Calu3 (cell line): ENCODE data around the gene KMT2C. TPM values are rescaled to one million over a fixed set of nuclear protein-coding genes. Genes with fewer than 3 reads are reported as not detected.
"Not testable (repeated sequence)": the region's sequence is repeated elsewhere in the genome, so short reads cannot be mapped to it uniquely, and the experiment has no call there.

Source experiments
- BruUV-seq: library from RNA; stranded (reverse); fragments of 400-500 nt; replicated peaks from 2 replicates; lab custom pipeline; 2021; lab: Mats Ljungman, UMichigan
- CTCF ChIA-PET: fragments of 300-600 bp; sonication (Branson Sonifier 250); formaldehyde crosslinking; loops from one replicate; lab custom pipeline; 2022; ENCODE audit warnings: antibody characterized with exemption; lab: Charles Lee
- DNase-seq: peaks from one replicate; pipeline ENCODE4 v3.0.0; 2022
- H3K27ac Mint-ChIP-seq: one replicate; pipeline ENCODE4 v1.8.0; 2022; ENCODE audit warnings: mixed read lengths; ENCODE audit not compliant: unreplicated experiment
- H3K27me3 Mint-ChIP-seq: one replicate; pipeline ENCODE4 v1.8.0; 2022; ENCODE audit warnings: mixed read lengths; ENCODE audit not compliant: unreplicated experiment
- H3K36me3 Mint-ChIP-seq: one replicate; pipeline ENCODE4 v1.8.0; 2022; ENCODE audit warnings: mild to moderate bottlenecking, moderate library complexity, mixed read lengths; ENCODE audit not compliant: insufficient read depth, unreplicated experiment
- H3K4me1 Mint-ChIP-seq: one replicate; pipeline ENCODE4 v1.8.0; 2022; ENCODE audit warnings: mild to moderate bottlenecking, low read depth, mixed read lengths; ENCODE audit not compliant: unreplicated experiment
- H3K4me3 Mint-ChIP-seq: one replicate; pipeline ENCODE4 v1.8.0; 2022; ENCODE audit warnings: mild to moderate bottlenecking, low read depth, moderate library complexity, mixed read lengths; ENCODE audit not compliant: unreplicated experiment
- H3K9me3 Mint-ChIP-seq: one replicate; pipeline ENCODE4 v1.8.0; 2022; ENCODE audit warnings: low read depth, mixed read lengths; ENCODE audit not compliant: unreplicated experiment
- intact Hi-C: fragments of 100-400 bp; cut with micrococcal nuclease; formaldehyde crosslinking; loops from one replicate; pipeline ENCODE4 v1.10.0; 2022; ENCODE audit not compliant: unreplicated experiment
- total RNA-seq: library from RNA; stranded (reverse); gene quantifications from 2 replicates; pipeline ENCODE4 v1.2.3, GENCODE V29; 2022
- TF ChIP-seq, protein P1 (sequence below): fragments of 200-600 bp; IDR thresholded peaks from one replicate; pipeline ENCODE4 v1.8.0; 2022; ENCODE audit warnings: antibody characterized with exemption; ENCODE audit not compliant: unreplicated experiment

KMT2C gene
- total RNA-seq, 1 experiment from 2014 or later, result 73.4 TPM

DNA sequence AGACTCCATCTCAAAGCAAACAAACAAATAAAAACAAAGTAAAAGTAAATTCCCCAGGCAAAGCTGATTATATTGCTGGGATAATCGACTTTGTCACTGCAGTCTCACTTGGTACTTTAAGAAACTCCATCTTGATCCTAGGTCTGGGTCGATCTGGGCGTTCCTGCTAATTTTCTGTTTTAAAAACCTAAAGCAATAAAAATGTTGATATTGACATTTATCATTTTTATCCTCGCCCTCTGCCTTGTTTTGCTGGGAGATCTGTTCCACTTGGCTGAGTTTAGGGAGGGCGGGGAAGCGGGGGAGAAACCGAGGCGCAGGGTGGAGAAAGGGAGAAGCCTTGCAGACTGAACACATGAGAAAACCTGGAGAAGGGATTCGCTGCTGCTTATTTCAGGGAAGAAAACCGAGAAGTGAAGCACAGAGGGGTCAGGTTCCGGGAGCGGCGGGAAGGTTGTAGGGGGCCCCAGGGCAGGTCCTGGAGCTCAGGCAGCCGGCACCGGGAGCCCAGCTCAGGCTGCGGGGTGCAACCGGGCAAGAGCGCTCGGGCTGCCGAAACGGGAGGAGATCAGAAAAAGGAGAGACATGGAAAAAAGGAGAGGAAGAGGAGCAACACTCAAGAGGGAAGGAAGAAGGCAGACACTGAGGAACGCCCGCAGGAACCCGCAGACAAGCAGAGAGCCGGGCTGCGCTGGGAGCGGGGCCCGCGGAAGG lies 27.3 kb upstream of the KMT2C start:
- BruUV-seq, result no TSS peak
- H3K27ac Mint-ChIP-seq, result peak overlapping the region; percentile 67
- intact Hi-C loops, result no loop called here
- CTCF ChIA-PET, result interaction anchor here (0.8 to 1.0 kb wide), 2 partner anchors 82 to 147 kb away, joined by 4 to 5 read pairs; no protein-coding TSS in a partner anchor
- no peak for DNase-seq
- TF ChIP-seq, protein P1, sequence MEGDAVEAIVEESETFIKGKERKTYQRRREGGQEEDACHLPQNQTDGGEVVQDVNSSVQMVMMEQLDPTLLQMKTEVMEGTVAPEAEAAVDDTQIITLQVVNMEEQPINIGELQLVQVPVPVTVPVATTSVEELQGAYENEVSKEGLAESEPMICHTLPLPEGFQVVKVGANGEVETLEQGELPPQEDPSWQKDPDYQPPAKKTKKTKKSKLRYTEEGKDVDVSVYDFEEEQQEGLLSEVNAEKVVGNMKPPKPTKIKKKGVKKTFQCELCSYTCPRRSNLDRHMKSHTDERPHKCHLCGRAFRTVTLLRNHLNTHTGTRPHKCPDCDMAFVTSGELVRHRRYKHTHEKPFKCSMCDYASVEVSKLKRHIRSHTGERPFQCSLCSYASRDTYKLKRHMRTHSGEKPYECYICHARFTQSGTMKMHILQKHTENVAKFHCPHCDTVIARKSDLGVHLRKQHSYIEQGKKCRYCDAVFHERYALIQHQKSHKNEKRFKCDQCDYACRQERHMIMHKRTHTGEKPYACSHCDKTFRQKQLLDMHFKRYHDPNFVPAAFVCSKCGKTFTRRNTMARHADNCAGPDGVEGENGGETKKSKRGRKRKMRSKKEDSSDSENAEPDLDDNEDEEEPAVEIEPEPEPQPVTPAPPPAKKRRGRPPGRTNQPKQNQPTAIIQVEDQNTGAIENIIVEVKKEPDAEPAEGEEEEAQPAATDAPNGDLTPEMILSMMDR, result no peak
- no peaks in the 10 kb centered on the region for H3K27me3 Mint-ChIP-seq
- no peaks in the 10 kb centered on the region for H3K9me3 Mint-ChIP-seq
- H3K4me1 Mint-ChIP-seq, result no peaks in the 10 kb centered on the region
- peak overlapping the region; percentile 94 for H3K4me3 Mint-ChIP-seq
- H3K36me3 Mint-ChIP-seq, result peaks cover 25% of the 10 kb centered on the region

DNA sequence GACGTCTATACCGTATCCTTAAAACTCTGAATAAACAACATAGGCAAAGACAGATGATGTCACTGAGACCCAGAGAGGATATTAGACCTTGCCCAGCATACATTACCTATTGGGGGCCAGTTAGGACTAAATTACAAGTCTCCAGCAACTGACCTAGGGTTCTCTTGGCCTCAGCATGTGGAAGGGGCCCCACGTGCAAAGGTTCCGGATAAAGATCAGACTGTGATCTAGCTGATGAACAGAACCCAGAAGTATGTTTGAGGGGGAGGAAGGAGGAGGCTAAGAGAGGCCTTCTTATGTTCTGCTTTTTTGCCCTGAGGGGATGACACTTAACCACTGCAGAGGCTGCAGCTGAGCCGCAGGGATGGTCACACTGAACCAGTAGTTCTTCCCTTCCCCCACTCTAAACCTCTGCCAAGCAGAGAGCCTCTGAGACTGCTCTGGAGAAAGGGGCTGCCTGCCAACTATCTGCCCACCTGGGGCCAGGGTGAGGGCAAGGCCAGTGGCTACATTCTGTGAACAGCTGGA lies 24.0 kb upstream of the KMT2C start:
- TF ChIP-seq, protein P1, result no peak
- no peaks in the 10 kb centered on the region for H3K9me3 Mint-ChIP-seq
- no TSS peak for BruUV-seq
- no peak overlapping the region for H3K4me3 Mint-ChIP-seq
- peaks cover 20% of the 10 kb centered on the region for H3K36me3 Mint-ChIP-seq
- no peaks in the 10 kb centered on the region for H3K4me1 Mint-ChIP-seq
- CTCF ChIA-PET, result no interaction called here
- DNase-seq, result no peak
- intact Hi-C loops, result no loop called here
- H3K27me3 Mint-ChIP-seq, result no peaks in the 10 kb centered on the region
- H3K27ac Mint-ChIP-seq, result no peak overlapping the region

DNA sequence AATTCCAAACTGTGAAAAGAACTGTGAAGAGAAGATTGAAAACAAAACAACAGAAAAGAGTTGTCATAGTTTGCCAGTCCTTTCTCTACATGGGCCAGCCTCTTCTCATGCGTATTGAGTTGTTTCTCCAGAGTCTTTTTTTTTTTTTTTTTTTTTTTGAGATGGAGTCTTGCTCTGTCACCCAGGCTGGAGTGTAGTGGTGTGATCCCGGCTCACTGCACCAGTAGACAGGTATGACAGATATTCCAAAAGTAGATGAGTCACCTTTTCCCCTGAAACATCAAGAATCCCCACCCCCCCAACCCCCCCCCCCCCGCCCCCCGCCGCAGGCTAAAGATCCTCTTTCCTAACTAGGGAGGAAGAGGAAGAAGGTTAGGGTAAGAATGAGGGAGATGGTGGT lies 15.6 kb upstream of the KMT2C start:
- no peak for DNase-seq
- TF ChIP-seq, protein P1, result no peak
- no peaks in the 10 kb centered on the region for H3K4me1 Mint-ChIP-seq
- H3K36me3 Mint-ChIP-seq, result no peaks in the 10 kb centered on the region
- intact Hi-C loops, result no loop called here
- H3K9me3 Mint-ChIP-seq, result no peaks in the 10 kb centered on the region
- H3K27me3 Mint-ChIP-seq, result no peaks in the 10 kb centered on the region
- no peak overlapping the region for H3K27ac Mint-ChIP-seq
- BruUV-seq, result no TSS peak
- CTCF ChIA-PET, result no interaction called here
- no peak overlapping the region for H3K4me3 Mint-ChIP-seq

DNA sequence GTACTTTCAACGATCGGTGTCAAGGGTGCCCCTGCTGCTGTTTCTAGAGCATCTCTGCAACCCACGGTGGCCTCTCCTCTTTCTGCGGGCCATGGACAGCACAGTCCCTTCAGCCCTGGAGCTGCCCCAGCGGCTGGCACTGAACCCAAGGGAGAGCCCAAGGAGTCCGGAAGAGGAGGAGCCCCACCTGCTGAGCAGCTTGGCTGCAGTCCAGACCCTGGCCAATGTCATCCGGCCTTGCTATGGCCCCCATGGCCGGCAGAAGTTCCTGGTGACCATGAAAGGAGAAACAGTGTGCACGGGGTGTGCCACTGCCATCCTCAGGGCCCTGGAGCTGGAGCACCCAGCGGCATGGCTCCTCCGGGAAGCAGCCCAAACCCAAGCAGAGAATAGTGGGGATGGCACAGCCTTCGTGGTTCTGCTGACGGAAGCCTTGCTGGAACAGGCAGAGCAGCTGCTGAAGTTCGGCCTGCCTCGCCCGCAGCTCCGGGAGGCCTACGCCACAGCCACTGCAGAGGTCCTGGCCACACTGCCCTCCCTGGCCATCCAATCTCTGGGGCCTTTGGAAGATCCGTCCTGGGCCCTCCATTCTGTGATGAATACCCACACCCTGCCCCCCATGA lies 9.7 kb upstream of the KMT2C start:
- H3K4me1 Mint-ChIP-seq, CTCF ChIA-PET, H3K36me3 Mint-ChIP-seq, H3K4me3 Mint-ChIP-seq, H3K27ac Mint-ChIP-seq, H3K9me3 Mint-ChIP-seq, DNase-seq, intact Hi-C loops, BruUV-seq, H3K27me3 Mint-ChIP-seq: not testable (repeated sequence)
